Astrocyte of the cerebellum (primary cell): ENCODE measurements around the gene CLSTN2.

Experiments
- DNase-seq: peaks from one replicate; pipeline ENCODE4 v3.0.0-alpha.2; 2011; ENCODE audit warnings: low read depth
- H3K4me3 ChIP-seq: 2 replicates; pipeline ENCODE4 v1.5.1; 2011; ENCODE audit warnings: mild to moderate bottlenecking, low read depth, low read length, moderate library complexity
- in situ Hi-C: cut with HindIII; loops from 2 replicates; pipeline ENCODE4 v1.10.0; 2017; ENCODE audit warnings: low sequenced_read_pairs
- TF ChIP-seq, protein P1 (sequence below): IDR thresholded peaks from 2 replicates; pipeline ENCODE4 v1.5.1; 2012; ENCODE audit warnings: low read length, low read depth, moderate library complexity, mild to moderate bottlenecking; ENCODE audit errors: missing control alignments

CLSTN2 gene

GRCh38 chr3:139930211-139930610 is 4.8 kb upstream of the CLSTN2 start:
- no peak overlapping the region for H3K4me3 ChIP-seq
- in situ Hi-C loops, result no loop called here
- DNase-seq, result peak; percentile 42
- TF ChIP-seq, protein P1, sequence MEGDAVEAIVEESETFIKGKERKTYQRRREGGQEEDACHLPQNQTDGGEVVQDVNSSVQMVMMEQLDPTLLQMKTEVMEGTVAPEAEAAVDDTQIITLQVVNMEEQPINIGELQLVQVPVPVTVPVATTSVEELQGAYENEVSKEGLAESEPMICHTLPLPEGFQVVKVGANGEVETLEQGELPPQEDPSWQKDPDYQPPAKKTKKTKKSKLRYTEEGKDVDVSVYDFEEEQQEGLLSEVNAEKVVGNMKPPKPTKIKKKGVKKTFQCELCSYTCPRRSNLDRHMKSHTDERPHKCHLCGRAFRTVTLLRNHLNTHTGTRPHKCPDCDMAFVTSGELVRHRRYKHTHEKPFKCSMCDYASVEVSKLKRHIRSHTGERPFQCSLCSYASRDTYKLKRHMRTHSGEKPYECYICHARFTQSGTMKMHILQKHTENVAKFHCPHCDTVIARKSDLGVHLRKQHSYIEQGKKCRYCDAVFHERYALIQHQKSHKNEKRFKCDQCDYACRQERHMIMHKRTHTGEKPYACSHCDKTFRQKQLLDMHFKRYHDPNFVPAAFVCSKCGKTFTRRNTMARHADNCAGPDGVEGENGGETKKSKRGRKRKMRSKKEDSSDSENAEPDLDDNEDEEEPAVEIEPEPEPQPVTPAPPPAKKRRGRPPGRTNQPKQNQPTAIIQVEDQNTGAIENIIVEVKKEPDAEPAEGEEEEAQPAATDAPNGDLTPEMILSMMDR, result no peak

GRCh38 chr3:139933766-139934165 is 1.2 kb upstream of the CLSTN2 start:
- DNase-seq, result no peak
- TF ChIP-seq, protein P1, result no peak
- H3K4me3 ChIP-seq, result no peak overlapping the region
- in situ Hi-C loops, result no loop called here

DNA sequence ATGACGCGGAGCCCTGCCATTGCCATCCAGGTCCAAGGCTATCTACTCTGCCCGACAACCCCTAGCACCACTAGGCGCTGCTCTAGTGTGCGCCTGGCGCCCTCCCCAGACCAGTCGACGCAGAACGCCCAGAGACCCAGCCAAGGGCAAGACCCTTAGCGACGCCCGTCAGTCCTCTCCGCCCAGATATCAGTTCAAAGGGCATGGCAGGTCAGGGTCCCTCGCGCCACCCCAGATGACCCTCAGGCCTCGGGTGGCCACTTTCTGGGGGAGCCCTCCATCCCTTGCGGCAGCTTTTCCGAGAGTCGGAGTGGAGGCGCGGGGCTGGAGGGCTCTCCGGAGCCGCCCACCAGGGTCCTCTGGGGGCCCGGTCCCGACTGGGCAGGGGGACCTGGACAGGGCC is 371 bp upstream of the CLSTN2 start:
- peak overlapping the region; percentile 50 for H3K4me3 ChIP-seq
- DNase-seq, result no peak
- TF ChIP-seq, protein P1, result peak; percentile 55
- in situ Hi-C loops, result no loop called here

- in situ Hi-C loops, result no loop called here
- H3K4me3 ChIP-seq, result peak overlapping the region; percentile 50
- DNase-seq, result no peak
- TF ChIP-seq, protein P1, result no peak
Measured at GRCh38 chr3:139935866-139936817, 1.2 kb downstream of the CLSTN2 start.

DNA sequence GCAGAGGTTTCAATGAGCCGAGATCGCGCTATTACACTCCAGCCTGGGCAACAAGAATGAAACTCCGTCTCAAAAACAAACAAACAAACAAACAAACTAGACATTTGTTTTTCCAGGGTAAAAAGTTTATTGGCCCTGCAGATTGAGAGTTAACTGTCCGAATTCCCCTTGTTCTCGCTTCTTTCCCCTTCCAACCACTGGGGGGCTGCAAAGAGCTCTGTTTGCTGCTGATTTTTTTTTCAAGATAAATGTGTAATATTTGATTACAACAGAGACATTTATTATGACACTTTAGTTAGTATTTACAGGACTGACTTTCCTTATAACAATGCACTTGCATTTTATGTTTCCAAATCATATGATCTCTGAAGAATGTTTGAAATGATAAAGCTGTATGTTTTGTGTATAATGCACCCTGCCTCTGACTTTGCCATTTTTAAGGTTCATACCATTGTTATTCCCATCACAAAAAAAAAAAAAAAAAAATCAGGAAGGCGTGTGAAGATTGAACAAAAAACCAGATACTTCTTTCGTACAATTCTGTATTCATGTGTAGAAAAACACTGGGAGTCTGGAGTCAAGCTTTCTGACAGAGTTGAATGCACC is 2.8 kb downstream of the CLSTN2 start:
- TF ChIP-seq, protein P1, result peak; percentile 85
- no peak overlapping the region for H3K4me3 ChIP-seq
- peak; percentile 32 for DNase-seq
- in situ Hi-C loops, result no loop called here

- DNase-seq, result no peak
- in situ Hi-C loops, result no loop called here
- TF ChIP-seq, protein P1, result no peak
- no peak overlapping the region for H3K4me3 ChIP-seq
Measured at GRCh38 chr3:139939681-139940190, 4.8 kb downstream of the CLSTN2 start.
